Fibroblast of lung (primary cell): Measurements from ENCODE around the gene AFAP1. TPM values are rescaled to one million over a fixed set of nuclear protein-coding genes. Genes with fewer than 3 reads are reported as not detected.

ENCODE experiments used
- DNase-seq, 2 donors: peaks; one replicate each; pipeline versions ENCODE4 v3.0.0 to v3.0.0-alpha.2; 2010; ENCODE audit warnings: low read depth in 2 of 2
- H2AFZ ChIP-seq: 2 replicates; pipeline ENCODE4 v1.5.1; 2012; ENCODE audit warnings: low read length, control low read depth, inconsistent platforms
- H3K27ac ChIP-seq: 2 replicates; pipeline ENCODE4 v1.5.1; 2011; ENCODE audit warnings: low read length, control low read depth; ENCODE audit not compliant: insufficient read depth
- H3K27me3 ChIP-seq: 2 replicates; pipeline ENCODE4 v1.5.1; 2011; ENCODE audit warnings: mild to moderate bottlenecking, low read length; ENCODE audit not compliant: control insufficient read depth, insufficient read depth
- H3K36me3 ChIP-seq: 2 replicates; pipeline ENCODE4 v1.5.1; 2011; ENCODE audit warnings: low read length; ENCODE audit not compliant: control insufficient read depth, insufficient read depth
- H3K4me1 ChIP-seq: 2 replicates; pipeline ENCODE4 v1.5.1; 2011; ENCODE audit warnings: low read length; ENCODE audit not compliant: control insufficient read depth, insufficient read depth; ENCODE audit errors: extremely low read depth
- H3K4me2 ChIP-seq: 2 replicates; pipeline ENCODE4 v1.5.1; 2011; ENCODE audit warnings: low read length, control low read depth; ENCODE audit not compliant: insufficient read depth; ENCODE audit errors: extremely low read depth
- H3K4me3 ChIP-seq, 4 experiments: fragments of 200-600 bp in 1 of 4; sonication (generic) in 1 of 4; replicated peaks in 1 of 4; 2 replicates each; pipeline ENCODE4 v1.5.1; 2011 to 2016; ENCODE audit warnings: low read length in 4 of 4, low read depth in 3 of 4, mild to moderate bottlenecking in 3 of 4, control low read depth in 2 of 4, inconsistent platforms in 1 of 4, mixed read lengths in 1 of 4; ENCODE audit not compliant: insufficient read depth in 1 of 4; ENCODE audit errors: control extremely low read depth in 1 of 4
- H3K79me2 ChIP-seq: 2 replicates; pipeline ENCODE4 v1.5.1; 2012; ENCODE audit warnings: mild to moderate bottlenecking, low read length, inconsistent platforms; ENCODE audit not compliant: control insufficient read depth, insufficient read depth
- H3K9ac ChIP-seq: 2 replicates; pipeline ENCODE4 v1.5.1; 2011; ENCODE audit warnings: mild to moderate bottlenecking, low read length, control low read depth; ENCODE audit not compliant: insufficient read depth
- H3K9me3 ChIP-seq: 2 replicates; pipeline ENCODE4 v1.5.1; 2012; ENCODE audit warnings: low read depth, low read length; ENCODE audit not compliant: control insufficient read depth, insufficient read depth
- H4K20me1 ChIP-seq: 2 replicates; pipeline ENCODE4 v1.5.1; 2011; ENCODE audit warnings: low read length; ENCODE audit not compliant: control insufficient read depth, insufficient read depth; ENCODE audit errors: extremely low read depth
- CTCF ChIP-seq, 2 donors: IDR thresholded peaks in 1 of 2; conservative IDR thresholded peaks in 1 of 2; 1 replicate in 1 of 2; 2 replicates in 1 of 2; pipeline ENCODE4 v1.5.1; 2011 to 2012; ENCODE audit warnings: low read length in 2 of 2, control low read depth in 1 of 2, inconsistent platforms in 1 of 2, low read depth in 1 of 2, mild to moderate bottlenecking in 1 of 2
- EZH2 ChIP-seq: IDR thresholded peaks from 2 replicates; pipeline ENCODE4 v1.5.1; 2012; ENCODE audit warnings: low read length, control low read depth, mild to moderate bottlenecking; ENCODE audit errors: missing control alignments
- polyA plus RNA-seq, 2 donors: library from polyadenylated mRNA; depleted of rRNA in 1 of 2; stranded (reverse) in 1 of 2; unstranded in 1 of 2; fragments of >200 nt; gene quantifications; 2 replicates each; pipeline ENCODE4 v1.2.1, GENCODE V29; 2011 to 2012; ENCODE audit warnings: missing spikeins in 1 of 2
- total RNA-seq: library from RNA; depleted of rRNA; stranded (reverse); fragments of >200 nt; gene quantifications from 2 replicates; pipeline ENCODE4 v1.2.1, GENCODE V29; 2014

Gene AFAP1
- total and polyA plus RNA-seq, 2 donors (not counting 1 experiment from before 2014, with no cell fraction given) = 21.8 to 30.1 TPM

GRCh38 chr4:7779432-7779768 lies 160.3 kb downstream of the AFAP1 start:
- Histone ChIP-seq H4K20me1 (no peaks in the 10 kb centered on the region), H3K4me2 (peak overlapping the region; percentile 97), H3K4me1 (peaks cover 23% of the 10 kb centered on the region), H3K27me3 (no peaks in the 10 kb centered on the region), H3K36me3 (peaks cover 13% of the 10 kb centered on the region), H3K27ac (peak overlapping the region; percentile 73), H3K4me3 (peak overlapping the region; percentile 18 to 50 (median 30)), H3K9ac (no peak overlapping the region), H3K79me2 (peaks cover 2% of the 10 kb centered on the region), H3K9me3 (no peaks in the 10 kb centered on the region), H2AFZ (no peak overlapping the region)
- peak; percentile 37 to 57 for DNase-seq
- TF ChIP-seq CTCF (conservative IDR thresholded peaks at IDR 0.05 in 1 of 2, IDR thresholded peaks at IDR 0.05 in 1 of 2; ENCODE audit: low read depth in 1 of 2, low read length in 2 of 2) (no peak), EZH2 (no peak)

- DNase-seq = peak in 1 of 2 donors; percentile 59
- no peaks in the 10 kb centered on the region for H3K27me3 ChIP-seq
- H3K79me2 ChIP-seq = peaks cover 2% of the 10 kb centered on the region
- peak overlapping the region; percentile 97 for H3K4me2 ChIP-seq
- peaks cover 23% of the 10 kb centered on the region for H3K4me1 ChIP-seq
- H3K4me3 ChIP-seq = peak overlapping the region; percentile 18 to 50 (median 30)
- no peaks in the 10 kb centered on the region for H4K20me1 ChIP-seq
- peak overlapping the region; percentile 39 for H2AFZ ChIP-seq
- no peak overlapping the region for H3K9ac ChIP-seq
- peak overlapping the region; percentile 73 for H3K27ac ChIP-seq
- H3K9me3 ChIP-seq = no peaks in the 10 kb centered on the region
- TF ChIP-seq CTCF (conservative IDR thresholded peaks at IDR 0.05 in 1 of 2, IDR thresholded peaks at IDR 0.05 in 1 of 2; ENCODE audit: low read depth in 1 of 2, low read length in 2 of 2) (no peak), EZH2 (no peak)
- H3K36me3 ChIP-seq = peaks cover 18% of the 10 kb centered on the region
Observed at GRCh38 chr4:7778510-7779431, 160.9 kb downstream of the AFAP1 start.

GRCh38 chr4:7777871-7778509 lies 161.7 kb downstream of the AFAP1 start:
- DNase-seq = no peak
- peak overlapping the region; percentile 97 for H3K4me2 ChIP-seq
- no peaks in the 10 kb centered on the region for H3K9me3 ChIP-seq
- H3K27me3 ChIP-seq = no peaks in the 10 kb centered on the region
- H2AFZ ChIP-seq = no peak overlapping the region
- peaks cover 2% of the 10 kb centered on the region for H3K79me2 ChIP-seq
- H3K4me3 ChIP-seq = peak overlapping the region in 1 of 4 experiments; percentile 50
- TF ChIP-seq CTCF (conservative IDR thresholded peaks at IDR 0.05 in 1 of 2, IDR thresholded peaks at IDR 0.05 in 1 of 2; ENCODE audit: low read depth in 1 of 2, low read length in 2 of 2) = no peak
- TF ChIP-seq EZH2 = no peak
- H3K4me1 ChIP-seq = peaks cover 27% of the 10 kb centered on the region
- H3K9ac ChIP-seq = no peak overlapping the region
- H3K27ac ChIP-seq = peak overlapping the region; percentile 73
- H4K20me1 ChIP-seq = no peaks in the 10 kb centered on the region
- H3K36me3 ChIP-seq = peaks cover 24% of the 10 kb centered on the region
